Mesendoderm (in vitro differentiated cells): ENCODE data around the gene PGBD5.

Source experiments
- DNase-seq: peaks from one replicate; pipeline ENCODE4 v3.0.0; 2013
- H2AK5ac ChIP-seq: 2 replicates; pipeline ENCODE4 v1.6.1; 2013; ENCODE audit warnings: low read length, inconsistent platforms
- H2BK120ac ChIP-seq: 2 replicates; pipeline ENCODE4 v1.6.1; 2013; ENCODE audit warnings: low read depth, mild to moderate bottlenecking, low read length, moderate library complexity, mixed read lengths
- H2BK15ac ChIP-seq: replicated peaks from 2 replicates; pipeline ENCODE4 v1.6.1; 2013; ENCODE audit warnings: low read depth, mild to moderate bottlenecking, moderate library complexity
- H2BK5ac ChIP-seq: 2 replicates; pipeline ENCODE4 v1.6.1; 2013; ENCODE audit warnings: low read length, inconsistent platforms
- H3K18ac ChIP-seq: 2 replicates; pipeline ENCODE4 v1.6.1; 2013; ENCODE audit warnings: mild to moderate bottlenecking, low read length, mixed read lengths
- H3K23ac ChIP-seq: one replicate; pipeline ENCODE4 v1.6.1; 2013; ENCODE audit warnings: low read length
- H3K27ac ChIP-seq: 2 replicates; pipeline ENCODE4 v1.5.1; 2013; ENCODE audit warnings: low read depth, mild to moderate bottlenecking, inconsistent platforms, low read length, moderate library complexity
- H3K27me3 ChIP-seq: 2 replicates; pipeline ENCODE4 v1.6.1; 2013; ENCODE audit warnings: low read length, control low read depth, mild to moderate bottlenecking, inconsistent platforms; ENCODE audit not compliant: insufficient read depth, poor library complexity
- H3K36me3 ChIP-seq: 2 replicates; pipeline ENCODE4 v1.6.1; 2013; ENCODE audit warnings: low read length, inconsistent platforms; ENCODE audit not compliant: control insufficient read depth, insufficient read depth
- H3K4ac ChIP-seq: one replicate; pipeline ENCODE4 v1.6.1; 2013; ENCODE audit warnings: low read depth, mild to moderate bottlenecking, low read length, moderate library complexity
- H3K4me1 ChIP-seq: 2 replicates; pipeline ENCODE4 v1.6.1; 2013; ENCODE audit warnings: low read depth, low read length, inconsistent platforms; ENCODE audit not compliant: control insufficient read depth
- H3K4me2 ChIP-seq: 2 replicates; pipeline ENCODE4 v1.6.1; 2013; ENCODE audit warnings: low read length
- H3K4me3 ChIP-seq: 2 replicates; pipeline ENCODE4 v1.5.1; 2013; ENCODE audit warnings: mild to moderate bottlenecking, low read length
- H3K56ac ChIP-seq: one replicate; pipeline ENCODE4 v1.6.1; 2013; ENCODE audit warnings: low read length
- H3K79me1 ChIP-seq: 2 replicates; pipeline ENCODE4 v1.6.1; 2013; ENCODE audit warnings: low read length, inconsistent platforms
- H3K79me2 ChIP-seq: 2 replicates; pipeline ENCODE4 v1.6.1; 2013; ENCODE audit warnings: mild to moderate bottlenecking, low read length; ENCODE audit not compliant: control insufficient read depth, insufficient read depth
- H3K9ac ChIP-seq: 2 replicates; pipeline ENCODE4 v1.6.1; 2013; ENCODE audit warnings: low read length, inconsistent platforms
- H4K5ac ChIP-seq: one replicate; pipeline ENCODE4 v1.6.1; 2013; ENCODE audit warnings: low read length
- H4K8ac ChIP-seq: one replicate; pipeline ENCODE4 v1.6.1; 2013; ENCODE audit warnings: low read depth, mild to moderate bottlenecking, control low read depth, low read length, moderate library complexity
- WGBS: extraction: QIAGEN DNeasy Blood & Tissue Kit; methylation state at CpG from one replicate; pipeline ENCODE4 v1.1.7; 2013; ENCODE audit warnings: low lambda C conversion rate, missing lambda C conversion rate; ENCODE audit not compliant: insufficient coverage; ENCODE audit errors: extremely low coverage; 5-methylcytosine and 5-hydroxymethylcytosine counted together

PGBD5 gene

DNA sequence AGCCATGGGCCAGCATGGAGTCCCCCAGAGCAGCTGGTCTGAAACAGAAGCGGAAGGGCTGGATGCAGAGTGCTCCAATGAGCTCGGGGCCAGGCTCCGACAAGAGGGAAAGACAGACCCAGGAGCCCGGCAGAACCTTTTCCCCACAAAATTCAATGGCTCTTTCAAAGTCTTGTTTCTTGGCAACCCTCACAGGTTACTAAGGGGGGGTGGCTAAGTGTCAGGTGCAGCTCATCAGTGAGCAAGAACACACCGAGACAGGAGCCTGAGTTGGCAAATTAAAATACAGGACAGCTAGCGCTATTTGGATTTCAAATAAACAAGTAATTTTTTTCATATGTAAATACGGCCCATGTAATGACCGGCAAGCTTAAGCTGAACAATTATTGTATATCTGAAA lies 27.3 kb downstream of the PGBD5 start:
- Histone ChIP-seq H2BK15ac (no peak overlapping the region), H2AK5ac (no peak overlapping the region), H3K9ac (no peak overlapping the region), H3K23ac (no peak overlapping the region), H3K56ac (no peak overlapping the region), H3K27me3 (no peaks in the 10 kb centered on the region), H3K4me1 (no peaks in the 10 kb centered on the region), H3K79me2 (no peaks in the 10 kb centered on the region), H2BK5ac (no peak overlapping the region), H4K8ac (no peak overlapping the region), H2BK120ac (no peak overlapping the region), H3K4me3 (no peak overlapping the region), H3K27ac (no peak overlapping the region), H3K18ac (no peak overlapping the region), H4K5ac (no peak overlapping the region), H3K36me3 (no peaks in the 10 kb centered on the region), H3K4me2 (no peak overlapping the region), H3K79me1 (no peaks in the 10 kb centered on the region), H3K4ac (no peak overlapping the region)
- WGBS, result no CpG with 5 or more reads among the region's 8 CpGs
- DNase-seq, result no peak

DNA sequence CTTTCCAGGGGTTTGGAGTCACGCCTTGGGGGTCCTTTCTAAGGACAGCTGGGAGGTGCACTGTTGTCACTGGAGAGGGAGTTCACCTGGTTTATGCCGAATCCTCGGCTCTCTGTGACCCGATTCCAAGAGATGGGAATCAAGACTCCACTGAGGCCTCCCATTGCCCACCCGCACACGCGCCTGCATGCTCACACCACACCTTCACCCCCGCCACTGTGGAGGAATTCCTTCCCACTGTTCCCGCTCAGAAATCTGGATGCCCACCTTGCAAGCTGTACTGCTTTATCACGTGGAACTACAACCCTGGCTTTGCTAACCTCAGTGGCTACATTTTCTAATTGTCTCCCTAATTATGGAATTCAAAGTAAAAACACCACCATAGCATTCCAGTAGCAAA lies 29.2 kb downstream of the PGBD5 start:
- Histone ChIP-seq H2AK5ac (no peak overlapping the region), H3K4ac (no peak overlapping the region), H4K8ac (no peak overlapping the region), H3K18ac (no peak overlapping the region), H3K27ac (no peak overlapping the region), H2BK5ac (no peak overlapping the region), H3K79me1 (no peaks in the 10 kb centered on the region), H3K79me2 (no peaks in the 10 kb centered on the region), H4K5ac (no peak overlapping the region), H2BK15ac (no peak overlapping the region), H3K4me2 (no peak overlapping the region), H3K23ac (no peak overlapping the region), H3K27me3 (no peaks in the 10 kb centered on the region), H3K4me1 (no peaks in the 10 kb centered on the region), H3K36me3 (no peaks in the 10 kb centered on the region), H3K56ac (no peak overlapping the region), H3K9ac (no peak overlapping the region), H2BK120ac (no peak overlapping the region), H3K4me3 (no peak overlapping the region)
- DNase-seq, result no peak
- no CpG with 5 or more reads among the region's 10 CpGs for WGBS

DNA sequence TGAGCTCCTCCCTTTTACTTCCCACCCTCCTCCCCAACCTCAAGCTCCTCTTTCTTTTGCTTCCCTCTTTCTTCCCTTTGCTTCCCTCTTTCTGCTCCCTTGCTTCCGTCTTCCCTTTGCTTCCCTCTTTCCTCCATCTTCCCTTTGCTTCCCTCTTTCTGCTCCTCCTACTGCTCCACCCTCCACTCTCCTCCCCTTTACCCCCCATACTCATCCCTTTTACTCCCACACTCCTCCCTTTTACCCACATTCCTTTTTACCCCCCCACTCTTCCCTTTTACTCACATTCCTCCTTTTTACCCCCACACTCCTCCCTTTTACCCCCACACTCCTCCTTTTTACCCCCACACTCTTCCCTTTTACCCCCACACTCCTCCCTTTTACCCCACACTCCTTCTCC lies 30.2 kb downstream of the PGBD5 start:
- Histone ChIP-seq H2AK5ac (no peak overlapping the region), H2BK5ac (no peak overlapping the region), H3K23ac (no peak overlapping the region), H3K56ac (no peak overlapping the region), H2BK120ac (no peak overlapping the region), H3K9ac (no peak overlapping the region), H3K18ac (no peak overlapping the region), H4K5ac (no peak overlapping the region), H2BK15ac (no peak overlapping the region), H3K27me3 (no peaks in the 10 kb centered on the region), H3K4ac (no peak overlapping the region), H3K4me3 (no peak overlapping the region), H3K27ac (no peak overlapping the region), H3K79me2 (no peaks in the 10 kb centered on the region), H3K4me2 (no peak overlapping the region), H4K8ac (no peak overlapping the region), H3K4me1 (no peaks in the 10 kb centered on the region), H3K36me3 (no peaks in the 10 kb centered on the region), H3K79me1 (no peaks in the 10 kb centered on the region)
- DNase-seq, result no peak
- WGBS, result no CpG with 5 or more reads among the region's 1 CpG

GRCh38 chr1:230394741-230395140 lies 31.4 kb downstream of the PGBD5 start:
- no peak overlapping the region for H3K4me3 ChIP-seq
- no peak overlapping the region for H3K27ac ChIP-seq
- H3K4me2 ChIP-seq, result no peak overlapping the region
- H3K18ac ChIP-seq, result no peak overlapping the region
- no peak overlapping the region for H3K4ac ChIP-seq
- no peak overlapping the region for H3K9ac ChIP-seq
- H2BK15ac ChIP-seq, result no peak overlapping the region
- H3K36me3 ChIP-seq, result no peaks in the 10 kb centered on the region
- H3K4me1 ChIP-seq, result no peaks in the 10 kb centered on the region
- no peaks in the 10 kb centered on the region for H3K79me2 ChIP-seq
- no peak overlapping the region for H3K56ac ChIP-seq
- no peak overlapping the region for H2BK120ac ChIP-seq
- H4K5ac ChIP-seq, result no peak overlapping the region
- no peak overlapping the region for H4K8ac ChIP-seq
- no peaks in the 10 kb centered on the region for H3K27me3 ChIP-seq
- H3K23ac ChIP-seq, result no peak overlapping the region
- DNase-seq, result no peak
- H2BK5ac ChIP-seq, result no peak overlapping the region
- no peak overlapping the region for H2AK5ac ChIP-seq
- peaks cover 4% of the 10 kb centered on the region for H3K79me1 ChIP-seq
- 100% methylated on average over 1 of the region's 8 CpGs for WGBS

GRCh38 chr1:230394134-230394533 lies 32.0 kb downstream of the PGBD5 start:
- DNase-seq, result no peak
- Histone ChIP-seq H3K36me3 (no peaks in the 10 kb centered on the region), H2BK15ac (no peak overlapping the region), H3K4ac (no peak overlapping the region), H2BK5ac (no peak overlapping the region), H3K27ac (no peak overlapping the region), H3K4me3 (no peak overlapping the region), H3K18ac (no peak overlapping the region), H2BK120ac (no peak overlapping the region), H3K23ac (no peak overlapping the region), H4K8ac (no peak overlapping the region), H3K9ac (no peak overlapping the region), H3K79me1 (peaks cover 4% of the 10 kb centered on the region), H3K4me2 (no peak overlapping the region), H3K27me3 (no peaks in the 10 kb centered on the region), H2AK5ac (no peak overlapping the region), H4K5ac (no peak overlapping the region), H3K79me2 (no peaks in the 10 kb centered on the region), H3K56ac (no peak overlapping the region), H3K4me1 (no peaks in the 10 kb centered on the region)
- no CpG with 5 or more reads among the region's 7 CpGs for WGBS

GRCh38 chr1:230393722-230394121 lies 32.4 kb downstream of the PGBD5 start:
- Histone ChIP-seq H3K79me1 (peaks cover 4% of the 10 kb centered on the region), H3K4me2 (no peak overlapping the region), H2BK15ac (no peak overlapping the region), H3K56ac (no peak overlapping the region), H4K5ac (no peak overlapping the region), H2AK5ac (no peak overlapping the region), H3K18ac (no peak overlapping the region), H3K79me2 (no peaks in the 10 kb centered on the region), H3K4me1 (no peaks in the 10 kb centered on the region), H2BK120ac (no peak overlapping the region), H3K4ac (no peak overlapping the region), H3K36me3 (no peaks in the 10 kb centered on the region), H3K27me3 (no peaks in the 10 kb centered on the region), H3K23ac (no peak overlapping the region), H3K4me3 (no peak overlapping the region), H2BK5ac (no peak overlapping the region), H3K9ac (no peak overlapping the region), H4K8ac (no peak overlapping the region), H3K27ac (no peak overlapping the region)
- DNase-seq, result no peak
- no CpG with 5 or more reads among the region's 18 CpGs for WGBS
